PC-3 (cell line): ENCODE results near the gene TNFRSF19. TPM values are rescaled to one million over a fixed set of nuclear protein-coding genes. Genes with fewer than 3 reads are reported as not detected.

ENCODE experiments used
- ATAC-seq: fragments of 200-7000 bp; cut with Tn5 transposase; 2 replicates; pipeline ENCODE4 v1.9.1; 2020; ENCODE audit warnings: mild to moderate bottlenecking, moderate library complexity
- BruUV-seq: library from RNA; stranded (reverse); fragments of 400-500 nt; replicated peaks from 2 replicates; lab custom pipeline; 2021; lab: Mats Ljungman, UMichigan
- CTCF ChIA-PET: fragments of 300-600 bp; sonication (Branson Sonifier 250); formaldehyde crosslinking; loops from one replicate; lab custom pipeline; 2022; ENCODE audit warnings: antibody characterized with exemption; lab: Charles Lee
- POLR2A ChIA-PET: fragments of 300-600 bp; sonication (Branson Sonifier 250); formaldehyde crosslinking; loops from one replicate; lab custom pipeline; 2022; ENCODE audit warnings: antibody characterized with exemption; ENCODE audit not compliant: unreplicated experiment; lab: Charles Lee
- DNase-seq: peaks from one replicate; pipeline ENCODE4 v3.0.0-alpha.2; 2015
- H2AFZ ChIP-seq: fragments of 300-600 bp; sonication (generic); 2 replicates; pipeline ENCODE4 v1.6.0; 2016; ENCODE audit warnings: antibody characterized with exemption, low read length
- H3F3A ChIP-seq: fragments of 300-600 bp; sonication (generic); one replicate; pipeline ENCODE4 v1.6.0; 2017; ENCODE audit warnings: antibody characterized with exemption, low read length, control low read depth, mild to moderate bottlenecking; ENCODE audit not compliant: unreplicated experiment
- H3K27ac ChIP-seq: fragments of 300-600 bp; sonication (generic); 2 replicates; pipeline ENCODE4 v1.5.1; 2016; ENCODE audit warnings: mild to moderate bottlenecking, low read length
- H3K27me3 ChIP-seq: fragments of 300-600 bp; sonication (generic); 2 replicates; pipeline ENCODE4 v1.6.1; 2016; ENCODE audit warnings: low read length, mixed read lengths
- H3K36me3 ChIP-seq: fragments of 300-600 bp; sonication (generic); 2 replicates; pipeline ENCODE4 v1.6.1; 2016; ENCODE audit warnings: low read depth, mixed run types, low read length, mixed read lengths
- H3K4me1 ChIP-seq: fragments of 300-600 bp; sonication (generic); 2 replicates; pipeline ENCODE4 v1.5.1; 2016; ENCODE audit warnings: low read length; ENCODE audit not compliant: insufficient read depth
- H3K4me2 ChIP-seq: fragments of 300-600 bp; sonication (generic); 2 replicates; pipeline ENCODE4 v1.6.0; 2016; ENCODE audit warnings: low read length
- H3K4me3 ChIP-seq: fragments of 300-600 bp; sonication (generic); 2 replicates; pipeline ENCODE4 v1.5.1; 2016; ENCODE audit warnings: mild to moderate bottlenecking, low read length, mixed read lengths
- H3K79me2 ChIP-seq: fragments of 300-600 bp; sonication (generic); 2 replicates; pipeline ENCODE4 v1.6.1; 2017; ENCODE audit warnings: low read length, mixed read lengths
- H3K9ac ChIP-seq: fragments of 300-600 bp; sonication (generic); 2 replicates; pipeline ENCODE4 v1.6.0; 2016; ENCODE audit warnings: mild to moderate bottlenecking, low read length
- H3K9me2 ChIP-seq: fragments of 300-600 bp; sonication (generic); replicated peaks from 2 replicates; pipeline ENCODE4 v1.6.1; 2016; ENCODE audit warnings: mixed run types, low read length, mixed read lengths
- H3K9me3 ChIP-seq: fragments of 300-600 bp; sonication (generic); 2 replicates; pipeline ENCODE4 v1.6.1; 2016; ENCODE audit warnings: low read length, mixed read lengths
- H4K20me1 ChIP-seq: fragments of 300-600 bp; sonication (generic); 2 replicates; pipeline ENCODE4 v1.6.1; 2016; ENCODE audit warnings: low read length, mixed read lengths
- CTCF ChIP-seq: fragments of 300-600 bp; sonication (generic); conservative IDR thresholded peaks from 2 replicates; pipeline ENCODE4 v1.5.1; 2017; ENCODE audit warnings: antibody characterized with exemption, low read depth, mild to moderate bottlenecking, low read length
- EZH2 ChIP-seq: fragments of 300-600 bp; sonication (generic); IDR thresholded peaks from one replicate; pipeline ENCODE4 v1.6.1; 2017; ENCODE audit warnings: antibody characterized with exemption, mild to moderate bottlenecking, low read length; ENCODE audit not compliant: unreplicated experiment
- EZH2phosphoT487 ChIP-seq: fragments of 300-600 bp; sonication (generic); IDR thresholded peaks from 2 replicates; pipeline ENCODE4 v1.6.1; 2018; ENCODE audit warnings: mild to moderate bottlenecking, antibody characterized with exemption, low read length, borderline replicate concordance
- intact Hi-C: fragments of 100-400 bp; cut with micrococcal nuclease; formaldehyde crosslinking; loops from 2 replicates; pipeline ENCODE4 v1.9.0; 2023
- total RNA-seq: library from RNA; depleted of rRNA; stranded (reverse); fragments of >200 nt; gene quantifications from 2 replicates; pipeline ENCODE4 v1.2.3, GENCODE V29; 2014

TNFRSF19 gene
- total RNA-seq, 1 experiment from 2014 or later: 6.1 TPM

GRCh38 chr13:23715092-23715761 lies 145.0 kb downstream of the TNFRSF19 start:
- no peaks in the 10 kb centered on the region for H3K36me3 ChIP-seq
- H3K9ac ChIP-seq: peak overlapping the region; percentile 66; the same call in 1 of the 2 replicates
- no peaks in the 10 kb centered on the region for H3F3A ChIP-seq
- peak overlapping the region; percentile 60 for H3K4me3 ChIP-seq
- ChIA-PET POLR2A (interaction anchor here (0.6 kb wide), 1 partner anchor 64 kb away, joined by 4 read pairs; no protein-coding TSS in a partner anchor), CTCF (interaction anchor here (0.6 to 1.0 kb wide), 5 partner anchors 147 to 247 kb away, joined by 3 to 13 read pairs (median 4); no protein-coding TSS in a partner anchor)
- H3K27ac ChIP-seq: no peak overlapping the region
- H3K4me1 ChIP-seq: peaks cover 23% of the 10 kb centered on the region
- peak overlapping the region; percentile 59 for H3K4me2 ChIP-seq
- DNase-seq: peak; percentile 47
- intact Hi-C loops: loop anchor here (1.0 to 5.0 kb wide), 4 partner anchors 37 to 248 kb away; no protein-coding TSS in a partner anchor
- TF ChIP-seq EZH2: no peak
- 0 out of 2 replicates have a peak, but pooled peaks have one; percentile 9 for TF ChIP-seq CTCF
- TF ChIP-seq EZH2phosphoT487: no peak
- H3K9me2 ChIP-seq: no peaks in the 10 kb centered on the region
- peak; percentile 51 for ATAC-seq
- H3K79me2 ChIP-seq: no peaks in the 10 kb centered on the region
- no TSS peak for BruUV-seq
- H3K27me3 ChIP-seq: no peaks in the 10 kb centered on the region
- no peaks in the 10 kb centered on the region for H3K9me3 ChIP-seq
- H4K20me1 ChIP-seq: no peaks in the 10 kb centered on the region
- no peak overlapping the region for H2AFZ ChIP-seq

GRCh38 chr13:23715762-23716235 lies 145.6 kb downstream of the TNFRSF19 start:
- H3K27ac ChIP-seq: peak overlapping the region; percentile 30; the same call in 1 of the 2 replicates
- intact Hi-C loops: loop anchor here (1.0 to 5.0 kb wide), 4 partner anchors 37 to 249 kb away; no protein-coding TSS in a partner anchor
- no peaks in the 10 kb centered on the region for H3K27me3 ChIP-seq
- peak overlapping the region; percentile 53 for H2AFZ ChIP-seq
- CTCF ChIA-PET: interaction anchor here (0.6 to 1.0 kb wide), 3 partner anchors 148 to 248 kb away, joined by 3 to 4 read pairs (median 3); no protein-coding TSS in a partner anchor
- ATAC-seq (peak; percentile 80), DNase-seq (peak; percentile 78)
- TF ChIP-seq CTCF (peak; percentile 77), EZH2phosphoT487 (no peak)
- H3K79me2 ChIP-seq: no peaks in the 10 kb centered on the region
- no peaks in the 10 kb centered on the region for H4K20me1 ChIP-seq
- no peaks in the 10 kb centered on the region for H3K9me3 ChIP-seq
- BruUV-seq: no TSS peak
- peaks cover 23% of the 10 kb centered on the region for H3K4me1 ChIP-seq
- H3K4me2 ChIP-seq: peak overlapping the region; percentile 59
- H3K36me3 ChIP-seq: no peaks in the 10 kb centered on the region
- H3K9me2 ChIP-seq: no peaks in the 10 kb centered on the region
- peak overlapping the region; percentile 66 for H3K9ac ChIP-seq
- no peaks in the 10 kb centered on the region for H3F3A ChIP-seq
- POLR2A ChIA-PET: no interaction called here
- H3K4me3 ChIP-seq: peak overlapping the region; percentile 60
